HG03575 (cell line): ENCODE results near the gene COPS9.

ENCODE experiments used
- ATAC-seq: cut with Tn5 transposase; IDR thresholded peaks from one replicate; pipeline ENCODE4 v1.9.1; 2021; ENCODE audit not compliant: unreplicated experiment, insufficient number of reproducible peaks, low FRiP score; ENCODE audit errors: extremely low read depth

The COPS9 gene

GRCh38 chr2:240136013-240136670 is at the start of gene COPS9:
TSS of gene COPS9 (minus strand) at chr2:240136305. CDS start at chr2:240136284, 21 bp downstream.
- no peak for ATAC-seq

GRCh38 chr2:240184656-240185055 is 48.6 kb upstream of the COPS9 start:
- ATAC-seq = no peak

GRCh38 chr2:240183875-240184590 is 47.9 kb upstream of the COPS9 start:
- ATAC-seq = no peak

GRCh38 chr2:240183006-240183874 is 47.1 kb upstream of the COPS9 start:
- ATAC-seq = no peak

- no peak for ATAC-seq
Observed at GRCh38 chr2:240182476-240182875, 46.4 kb upstream of the COPS9 start.

- no peak for ATAC-seq
Observed at GRCh38 chr2:240182001-240182400, 45.9 kb upstream of the COPS9 start.

GRCh38 chr2:240179941-240180666 is 44.0 kb upstream of the COPS9 start:
- ATAC-seq = no peak

GRCh38 chr2:240179186-240179815 is 43.2 kb upstream of the COPS9 start:
- no peak for ATAC-seq

GRCh38 chr2:240178564-240178963 is 42.5 kb upstream of the COPS9 start:
- no peak for ATAC-seq

- no peak for ATAC-seq
Observed at GRCh38 chr2:240174496-240174895, 38.4 kb upstream of the COPS9 start.

GRCh38 chr2:240172071-240172895 is 36.2 kb upstream of the COPS9 start:
- no peak for ATAC-seq

GRCh38 chr2:240170883-240171282 is 34.8 kb upstream of the COPS9 start:
- no peak for ATAC-seq

GRCh38 chr2:240170354-240170735 is 34.2 kb upstream of the COPS9 start:
- ATAC-seq = no peak

GRCh38 chr2:240169486-240170353 is 33.6 kb upstream of the COPS9 start:
- ATAC-seq = no peak

GRCh38 chr2:240168546-240169361 is 32.6 kb upstream of the COPS9 start:
- no peak for ATAC-seq

GRCh38 chr2:240168041-240168440 is 31.9 kb upstream of the COPS9 start:
- ATAC-seq = no peak
